ENCODE results near the gene CFAP126. TPM values are rescaled to one million over a fixed set of nuclear protein-coding genes. Genes with fewer than 3 reads are reported as not detected.

The CFAP126 gene
- total and polyA plus RNA-seq, 2 of the 8 experiments (the other 6 are each of a cell fraction or from before 2014, with no cell fraction given): not detected

GRCh38 chr1:161388639-161389038 is 21.0 kb upstream of the CFAP126 start:
- no peak for FAIRE-seq
- Histone ChIP-seq H3K9me3 (ENCODE audit: insufficient read depth in 2 of 2, low read depth in 1 of 2, low read length in 1 of 2) (no peaks in the 10 kb centered on the region), H3K56ac (replicated peaks; ENCODE audit: insufficient read length, low read depth, low read length) (no peak overlapping the region), H3K4me3 (ENCODE audit: extremely low read depth in 1 of 4, insufficient read depth in 2 of 4, low read depth in 3 of 4, low read length in 4 of 4) (no peak overlapping the region), H3K27ac (ENCODE audit: low read depth, low read length) (no peak overlapping the region), H2BK120ac (replicated peaks; ENCODE audit: low read depth, low read length) (no peak overlapping the region), H2BK5ac (ENCODE audit: low read depth, low read length) (no peak overlapping the region), H2AFZ (ENCODE audit: low read length) (no peak overlapping the region), H4K8ac (ENCODE audit: extremely low read depth, insufficient read depth, low read length) (no peak overlapping the region), H3K4ac (replicated peaks; ENCODE audit: insufficient read length, low read depth, low read length) (no peak overlapping the region), H3K4me1 (replicated peaks in 1 of 4; ENCODE audit: control insufficient read depth in 3 of 4, insufficient read depth in 4 of 4, low read length in 3 of 4) (peaks cover 0 to 1% (median 0%) of the 10 kb centered on the region in 4 experiments; a peak in 1 of 7 replicates), H3K14ac (ENCODE audit: insufficient read length) (no peak overlapping the region), H3K36me3 (ENCODE audit: control insufficient read depth in 2 of 4, insufficient read depth in 4 of 4, low read length in 3 of 4) (no peaks in the 10 kb centered on the region), H3K23me2 (ENCODE audit: low read depth, low read length) (peaks cover 7% of the 10 kb centered on the region), H4K20me1 (replicated peaks in 1 of 2; ENCODE audit: control insufficient read depth in 1 of 2, insufficient read depth in 2 of 2, low read length in 2 of 2) (no peaks in the 10 kb centered on the region), H3K27me3 (replicated peaks in 1 of 4; ENCODE audit: control insufficient read depth in 3 of 4, extremely low read depth in 1 of 4, insufficient read depth in 3 of 4, low read length in 3 of 4) (no peaks in the 10 kb centered on the region), H2BK12ac (ENCODE audit: low read depth, low read length) (no peak overlapping the region), H2AK5ac (ENCODE audit: low read depth, low read length) (no peak overlapping the region), H3K79me2 (ENCODE audit: control insufficient read depth in 1 of 2, insufficient read depth in 2 of 2, low read length in 2 of 2) (no peaks in the 10 kb centered on the region), H2BK15ac (ENCODE audit: low read length) (no peak overlapping the region), H4K91ac (replicated peaks; ENCODE audit: insufficient read length, low read length) (no peak overlapping the region), H3K9ac (replicated peaks in 1 of 4; ENCODE audit: extremely low read depth in 1 of 4, low read depth in 3 of 4, low read length in 3 of 4) (no peak overlapping the region), H3K23ac (ENCODE audit: insufficient read length) (no peak overlapping the region), H3K18ac (ENCODE audit: extremely low read depth, low read length) (no peak overlapping the region), H2BK20ac (ENCODE audit: low read length) (no peak overlapping the region), H4K5ac (ENCODE audit: insufficient read length, low read depth, low read length) (no peak overlapping the region), H3K79me1 (ENCODE audit: low read depth, low read length) (no peaks in the 10 kb centered on the region), H3K4me2 (ENCODE audit: insufficient read depth in 1 of 2, low read depth in 2 of 2, low read length in 2 of 2) (peak overlapping the region in 1 of 2 experiments; percentile 100; a peak in 1 of 4 replicates)
- CTCF ChIA-PET (ENCODE audit: partially characterized antibody): interaction anchor here (0.6 to 2.1 kb wide), 12 partner anchors 11 to 196 kb away, joined by 3 to 9 read pairs (median 4); partner anchors contain the start of gene TOMM40L
- 95% methylated on average over 3 of the region's 3 CpGs; no CpG with 5 or more reads in 1 of the 2 experiments for WGBS, 2 experiments (ENCODE audit: extremely low coverage in 1 of 2, insufficient coverage in 1 of 2, insufficient read length in 1 of 2, insufficient replicate concordance in 2 of 2, low coverage in 1 of 2, low lambda C conversion rate in 2 of 2, missing lambda C conversion rate in 1 of 2)
- DNase-seq (ENCODE audit: low read depth in 1 of 2, low spot score in 2 of 2): no peak
- TF ChIP-seq CTCF (IDR thresholded peaks at IDR 0.05; ENCODE audit: control extremely low read depth in 1 of 3, insufficient read depth in 1 of 3, low read depth in 1 of 3, low read length in 3 of 3): peak; percentile 12 to 25 (median 19); a peak in 2 of 4 replicates
- TF ChIP-seq FOSL1 (IDR thresholded peaks at IDR 0.05; ENCODE audit: insufficient read depth, low read depth, low read length): no peak
- TF ChIP-seq RAD21 (IDR thresholded peaks at IDR 0.05 in 1 of 2, conservative IDR thresholded peaks at IDR 0.05 in 1 of 2; ENCODE audit: low read depth in 2 of 2, low read length in 2 of 2): peak in 1 of 2 experiments; percentile 26; a peak in 1 of 4 replicates
- POLR2A ChIA-PET (ENCODE audit: partially characterized antibody): interaction anchor here (1.3 kb wide), 1 partner anchor 8 kb away, joined by 4 read pairs; no protein-coding TSS in a partner anchor

All from H1 (cell line).